ENCODE results near the gene SPEF2.

SPEF2 gene

GRCh38 chr5:35617435-35618303 is at the start of gene SPEF2:
TSS of gene SPEF2 (plus strand) at chr5:35617863. CDS start at chr5:35617998, 135 bp downstream.
- no peaks in the 10 kb centered on the region for H3K36me3 ChIP-seq (ENCODE audit: control insufficient read depth in 2 of 2, insufficient read depth in 1 of 2, low read length in 2 of 2)
- CTCF ChIA-PET, result interaction anchor here (0.6 to 2.1 kb wide), 22 partner anchors 9 to 1139 kb away, joined by 3 to 16 read pairs (median 4); no protein-coding TSS in a partner anchor
- H3K4me1 ChIP-seq (ENCODE audit: control insufficient read depth, insufficient read depth, low read length), result peaks cover 4% of the 10 kb centered on the region; the same call in 1 of the 2 replicates
- H3K4me3 ChIP-seq (ENCODE audit: low read depth, low read length), result peak within 1 kb of the TSS; percentile 74
- H3K27ac ChIP-seq (ENCODE audit: extremely low read depth, low read depth, low read length), result peak within 1 kb of the TSS; percentile 27; the same call in 1 of the 2 replicates
- POLR2A ChIA-PET, result interaction anchor here (0.6 kb wide), 1 partner anchor 389 kb away, joined by 3 read pairs; no protein-coding TSS in a partner anchor
- no peaks in the 10 kb centered on the region for H3K9me3 ChIP-seq (ENCODE audit: control insufficient read depth, insufficient read depth, low read depth, low read length)
- 0 out of 2 replicates have a peak, but pooled peaks have one; percentile 48 for TF ChIP-seq KLF1 (tag by site-specific recombination; IDR thresholded peaks at IDR 0.05)
- peak; percentile 82; the same call in 1 of the 2 replicates for TF ChIP-seq ZFP37 (tag by site-specific recombination; IDR thresholded peaks at IDR 0.05)
- TF ChIP-seq IKZF3 (tag by site-specific recombination; IDR thresholded peaks at IDR 0.05), result peak; percentile 99
- no peak for TF ChIP-seq ZNF10 (tag by site-specific recombination; IDR thresholded peaks at IDR 0.05)
- peak; percentile 80 for TF ChIP-seq PRDM4 (tag by site-specific recombination; IDR thresholded peaks at IDR 0.05)
- TF ChIP-seq ZNF785 (tag by site-specific recombination; IDR thresholded peaks at IDR 0.05), result 0 out of 2 replicates have a peak, but pooled peaks have one; percentile 49
- TF ChIP-seq PBX3 (CRISPR knock-in tag; IDR thresholded peaks at IDR 0.05), result peak; percentile 32; the same call in 1 of the 2 replicates
- TF ChIP-seq TRIM28 (IDR thresholded peaks at IDR 0.05; ENCODE audit: borderline replicate concordance, low read length), result peak; percentile 62; the same call in 1 of the 2 replicates
- TF ChIP-seq ZSCAN16 (tag by site-specific recombination; IDR thresholded peaks at IDR 0.05), result no peak
- TF ChIP-seq ZNF639 (tag by site-specific recombination; IDR thresholded peaks at IDR 0.05), result peak; percentile 75
- no peak for TF ChIP-seq ZNF404 (tag by site-specific recombination; IDR thresholded peaks at IDR 0.05)
- no peak for TF ChIP-seq ZNF112 (tag by site-specific recombination; IDR thresholded peaks at IDR 0.05)
- peak; percentile 32 for TF ChIP-seq SP3 (tag by site-specific recombination; IDR thresholded peaks at IDR 0.05)
- TF ChIP-seq ZNF654 (tag by site-specific recombination; IDR thresholded peaks at IDR 0.05; ENCODE audit: low read depth), result peak; percentile 59
- no peak for TF ChIP-seq ELK4 (IDR thresholded peaks at IDR 0.05; ENCODE audit: borderline replicate concordance, low read depth, low read length)
- peak; percentile 69; the same call in 1 of the 2 replicates for TF ChIP-seq YY1 (tag by site-specific recombination; IDR thresholded peaks at IDR 0.05)
- TF ChIP-seq ZNF660 (tag by site-specific recombination; IDR thresholded peaks at IDR 0.05), result peak; percentile 96
- TF ChIP-seq ZNF184 (tag by site-specific recombination; IDR thresholded peaks at IDR 0.05), result peak; percentile 67; the same call in 1 of the 2 replicates
- TF ChIP-seq ZNF391 (tag by site-specific recombination; IDR thresholded peaks at IDR 0.05; ENCODE audit: borderline replicate concordance, low read depth), result 0 out of 2 replicates have a peak, but pooled peaks have one; percentile 45
- peak; percentile 23; the same call in 1 of the 2 replicates for TF ChIP-seq ZNF280D (tag by site-specific recombination; IDR thresholded peaks at IDR 0.05)
- TF ChIP-seq ZNF518A (tag by site-specific recombination; conservative IDR thresholded peaks at IDR 0.05; ENCODE audit: low read depth), result peak; percentile 83

Data from HEK293 (cell line).